Keratinocyte (primary cell): ENCODE results near the gene ATP6V0A4. TPM values are rescaled to one million over a fixed set of nuclear protein-coding genes. Genes with fewer than 3 reads are reported as not detected.

ENCODE experiments used
- DNase-seq: peaks from one replicate; pipeline ENCODE4 v3.0.0-alpha.2; 2011; ENCODE audit warnings: low read depth, missing footprints, low spot score
- FAIRE-seq: peaks from 2 replicates; lab custom pipeline; 2011; peaks lifted over from hg19 to GRCh38; lab: Jason Lieb, UNC
- H2AFZ ChIP-seq: 2 replicates; pipeline ENCODE4 v1.6.0; 2012; ENCODE audit warnings: low read length, control low read depth, inconsistent platforms; ENCODE audit not compliant: control insufficient read depth
- H3K27ac ChIP-seq: 2 replicates; pipeline ENCODE4 v1.5.1; 2011; ENCODE audit warnings: low read length; ENCODE audit not compliant: control insufficient read depth, insufficient read depth
- H3K27me3 ChIP-seq: 3 replicates; pipeline ENCODE4 v1.6.0; 2011; ENCODE audit warnings: low read length; ENCODE audit not compliant: control insufficient read depth, insufficient read depth; ENCODE audit errors: extremely low read depth
- H3K36me3 ChIP-seq, 2 experiments: 2 replicates in 1 of 2; 3 replicates in 1 of 2; pipeline ENCODE4 v1.5.1; 2011; ENCODE audit warnings: low read length in 2 of 2, mild to moderate bottlenecking in 1 of 2; ENCODE audit not compliant: control insufficient read depth in 2 of 2, insufficient read depth in 2 of 2; ENCODE audit errors: extremely low read depth in 1 of 2
- H3K4me1 ChIP-seq: 3 replicates; pipeline ENCODE4 v1.5.1; 2011; ENCODE audit warnings: low read length; ENCODE audit not compliant: control insufficient read depth, insufficient read depth; ENCODE audit errors: extremely low read depth
- H3K4me2 ChIP-seq: 3 replicates; pipeline ENCODE4 v1.6.0; 2011; ENCODE audit warnings: low read depth, low read length; ENCODE audit not compliant: control insufficient read depth, insufficient read depth; ENCODE audit errors: extremely low read depth
- H3K4me3 ChIP-seq, 3 experiments: fragments of 200-600 bp in 1 of 3; sonication (generic) in 1 of 3; 2 replicates in 2 of 3; 3 replicates in 1 of 3; pipeline ENCODE4 v1.5.1; 2011 to 2016; ENCODE audit warnings: low read length in 3 of 3, mild to moderate bottlenecking in 3 of 3, control low read depth in 2 of 3, inconsistent platforms in 1 of 3, low read depth in 1 of 3, mixed read lengths in 1 of 3, mixed run types in 1 of 3, moderate library complexity in 1 of 3; ENCODE audit not compliant: control insufficient read depth in 2 of 3, insufficient read depth in 2 of 3; ENCODE audit errors: extremely low read depth in 1 of 3
- H3K79me2 ChIP-seq: 2 replicates; pipeline ENCODE4 v1.6.0; 2012; ENCODE audit warnings: low read length; ENCODE audit not compliant: control insufficient read depth, insufficient read depth
- H3K9ac ChIP-seq: 3 replicates; pipeline ENCODE4 v1.6.0; 2011; ENCODE audit warnings: low read length; ENCODE audit not compliant: control insufficient read depth, insufficient read depth; ENCODE audit errors: extremely low read depth
- H3K9me1 ChIP-seq: 3 replicates; pipeline ENCODE4 v1.6.0; 2011; ENCODE audit warnings: low read length; ENCODE audit not compliant: control insufficient read depth, insufficient read depth; ENCODE audit errors: extremely low read depth
- H3K9me3 ChIP-seq: 2 replicates; pipeline ENCODE4 v1.5.1; 2012; ENCODE audit warnings: low read depth, low read length; ENCODE audit not compliant: control insufficient read depth
- H4K20me1 ChIP-seq: 3 replicates; pipeline ENCODE4 v1.6.0; 2011; ENCODE audit warnings: low read length; ENCODE audit not compliant: control insufficient read depth, insufficient read depth; ENCODE audit errors: extremely low read depth
- EZH2 ChIP-seq: IDR thresholded peaks from one replicate; pipeline ENCODE4 v1.6.1; 2012; ENCODE audit warnings: inconsistent platforms, mild to moderate bottlenecking, low read length, moderate library complexity
- dilution Hi-C: fragments of 300-500 bp; cut with MboI; formaldehyde crosslinking; loops from one replicate; pipeline ENCODE4 v1.7.0; 2020; ENCODE audit warnings: low sequenced_read_pairs; ENCODE audit not compliant: extremely low pct_ligation_motif_present
- polyA plus RNA-seq, 5 experiments: library from polyadenylated mRNA; depleted of rRNA in 3 of 5; stranded (reverse) in 3 of 5; stranded (forward) in 1 of 5; unstranded in 1 of 5; fragments of >200 nt; gene quantifications; 1 replicate in 1 of 5; 2 replicates in 3 of 5; 3 replicates in 1 of 5; pipeline versions ENCODE4 v1.2.1 to v1.2.3, GENCODE V29; 2011 to 2012; ENCODE audit warnings: missing spikeins in 2 of 5, low read depth in 1 of 5, low replicate concordance in 1 of 5
- TF ChIP-seq, protein P1 (sequence below), 3 experiments: IDR thresholded peaks in 1 of 3; conservative IDR thresholded peaks in 1 of 3; optimal IDR thresholded peaks in 1 of 3; 2 replicates in 2 of 3; 3 replicates in 1 of 3; pipeline versions ENCODE3 to v1.5.1; 2011; ENCODE audit warnings: low read length in 3 of 3, mild to moderate bottlenecking in 3 of 3, moderate library complexity in 2 of 3, control low read depth in 1 of 3, inconsistent platforms in 1 of 3; ENCODE audit not compliant: insufficient read depth in 2 of 3; ENCODE audit errors: extremely low read depth in 1 of 3

The ATP6V0A4 gene
- polyA plus RNA-seq, 1 donor (not counting 4 experiments of a cell fraction or from before 2014, with no cell fraction given): 0.34 TPM

DNA sequence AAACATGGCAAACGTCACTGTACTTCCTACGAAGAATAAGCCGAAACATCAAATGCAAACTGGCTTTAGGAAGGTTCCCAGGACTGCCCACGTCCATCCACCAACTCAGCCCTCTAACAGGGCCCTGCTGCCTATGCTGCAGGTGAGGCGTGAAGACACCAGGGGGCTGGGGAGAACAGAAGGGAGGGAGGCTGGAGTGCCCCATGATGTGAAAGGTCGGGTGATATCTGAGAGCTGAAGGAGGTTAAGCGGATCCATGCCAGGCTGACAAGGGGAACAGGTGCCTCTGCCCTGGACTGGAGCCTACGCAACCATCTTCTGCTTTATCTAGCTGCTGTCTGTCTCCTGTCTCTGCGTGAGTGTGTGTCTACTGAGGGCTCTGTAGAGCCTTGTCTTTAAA lies 40.2 kb upstream of the ATP6V0A4 start:
- Histone ChIP-seq H3K4me2 (no peak overlapping the region), H3K4me1 (no peaks in the 10 kb centered on the region), H3K4me3 (no peak overlapping the region), H3K9ac (no peak overlapping the region), H3K9me3 (no peaks in the 10 kb centered on the region), H3K27me3 (no peaks in the 10 kb centered on the region), H3K27ac (no peak overlapping the region), H3K36me3 (no peaks in the 10 kb centered on the region), H4K20me1 (no peaks in the 10 kb centered on the region), H3K9me1 (no peaks in the 10 kb centered on the region), H3K79me2 (no peaks in the 10 kb centered on the region), H2AFZ (no peak overlapping the region)
- TF ChIP-seq EZH2: no peak
- TF ChIP-seq, protein P1, sequence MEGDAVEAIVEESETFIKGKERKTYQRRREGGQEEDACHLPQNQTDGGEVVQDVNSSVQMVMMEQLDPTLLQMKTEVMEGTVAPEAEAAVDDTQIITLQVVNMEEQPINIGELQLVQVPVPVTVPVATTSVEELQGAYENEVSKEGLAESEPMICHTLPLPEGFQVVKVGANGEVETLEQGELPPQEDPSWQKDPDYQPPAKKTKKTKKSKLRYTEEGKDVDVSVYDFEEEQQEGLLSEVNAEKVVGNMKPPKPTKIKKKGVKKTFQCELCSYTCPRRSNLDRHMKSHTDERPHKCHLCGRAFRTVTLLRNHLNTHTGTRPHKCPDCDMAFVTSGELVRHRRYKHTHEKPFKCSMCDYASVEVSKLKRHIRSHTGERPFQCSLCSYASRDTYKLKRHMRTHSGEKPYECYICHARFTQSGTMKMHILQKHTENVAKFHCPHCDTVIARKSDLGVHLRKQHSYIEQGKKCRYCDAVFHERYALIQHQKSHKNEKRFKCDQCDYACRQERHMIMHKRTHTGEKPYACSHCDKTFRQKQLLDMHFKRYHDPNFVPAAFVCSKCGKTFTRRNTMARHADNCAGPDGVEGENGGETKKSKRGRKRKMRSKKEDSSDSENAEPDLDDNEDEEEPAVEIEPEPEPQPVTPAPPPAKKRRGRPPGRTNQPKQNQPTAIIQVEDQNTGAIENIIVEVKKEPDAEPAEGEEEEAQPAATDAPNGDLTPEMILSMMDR (optimal IDR thresholded peaks at IDR 0.05 in 1 of 3, IDR thresholded peaks at IDR 0.05 in 1 of 3, conservative IDR thresholded peaks at IDR 0.05 in 1 of 3; ENCODE audit: extremely low read depth in 1 of 3, insufficient read depth in 2 of 3, low read length in 3 of 3): no peak
- DNase-seq (no peak), FAIRE-seq (no peak)
- dilution Hi-C loops: no loop called here

DNA sequence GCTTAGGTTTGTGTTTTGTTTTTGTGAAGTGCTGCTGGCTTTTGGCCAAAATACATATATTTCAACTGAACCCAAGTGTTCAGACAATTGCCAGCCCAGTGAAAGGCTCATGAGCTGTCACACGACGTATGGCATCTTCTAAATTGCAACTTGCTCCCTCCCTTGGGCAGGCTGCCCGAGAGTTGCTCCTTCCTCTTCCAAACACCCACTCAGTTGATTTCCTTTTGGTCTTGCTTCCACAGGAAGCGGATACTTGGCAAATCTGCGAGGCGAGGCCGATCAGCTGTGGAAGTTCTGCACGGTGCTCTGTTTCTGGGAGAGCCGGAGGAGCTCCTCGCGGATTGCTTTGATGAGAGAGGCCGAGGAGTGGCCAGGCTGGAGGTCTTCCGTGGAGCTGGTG lies 39.6 kb upstream of the ATP6V0A4 start:
- no peak overlapping the region for H3K4me3 ChIP-seq
- H4K20me1 ChIP-seq: no peaks in the 10 kb centered on the region
- no peaks in the 10 kb centered on the region for H3K4me1 ChIP-seq
- no peak overlapping the region for H3K9ac ChIP-seq
- FAIRE-seq (no peak), DNase-seq (no peak)
- no peak overlapping the region for H2AFZ ChIP-seq
- no peak overlapping the region for H3K4me2 ChIP-seq
- no peak overlapping the region for H3K27ac ChIP-seq
- no peaks in the 10 kb centered on the region for H3K27me3 ChIP-seq
- no peaks in the 10 kb centered on the region for H3K36me3 ChIP-seq
- H3K9me3 ChIP-seq: no peaks in the 10 kb centered on the region
- no peaks in the 10 kb centered on the region for H3K79me2 ChIP-seq
- dilution Hi-C loops: no loop called here
- no peaks in the 10 kb centered on the region for H3K9me1 ChIP-seq
- no peak for TF ChIP-seq EZH2
- TF ChIP-seq, protein P1 (optimal IDR thresholded peaks at IDR 0.05 in 1 of 3, IDR thresholded peaks at IDR 0.05 in 1 of 3, conservative IDR thresholded peaks at IDR 0.05 in 1 of 3; ENCODE audit: extremely low read depth in 1 of 3, insufficient read depth in 2 of 3, low read length in 3 of 3): no peak
